Fibroblast of villous mesenchyme (primary cell): ENCODE results near the gene QDPR. TPM values are rescaled to one million over a fixed set of nuclear protein-coding genes. Genes with fewer than 3 reads are reported as not detected.

ENCODE experiments used
- DNase-seq: peaks from one replicate; pipeline ENCODE4 v3.0.0-alpha.2; 2010; ENCODE audit warnings: low read depth
- H3K4me3 ChIP-seq: 2 replicates; pipeline ENCODE4 v1.5.1; 2011; ENCODE audit warnings: low read depth, mild to moderate bottlenecking, low read length
- total RNA-seq: library from RNA; depleted of rRNA; stranded (reverse); fragments of >200 nt; gene quantifications from 2 replicates; pipeline ENCODE4 v1.2.3, GENCODE V29; 2012
- TF ChIP-seq, protein P1 (sequence below): IDR thresholded peaks from 2 replicates; pipeline ENCODE4 v1.5.1; 2012; ENCODE audit warnings: low read depth, mild to moderate bottlenecking, low read length; ENCODE audit not compliant: insufficient read depth

Gene QDPR
- total RNA-seq, 1 donor, result 13.8 TPM

DNA sequence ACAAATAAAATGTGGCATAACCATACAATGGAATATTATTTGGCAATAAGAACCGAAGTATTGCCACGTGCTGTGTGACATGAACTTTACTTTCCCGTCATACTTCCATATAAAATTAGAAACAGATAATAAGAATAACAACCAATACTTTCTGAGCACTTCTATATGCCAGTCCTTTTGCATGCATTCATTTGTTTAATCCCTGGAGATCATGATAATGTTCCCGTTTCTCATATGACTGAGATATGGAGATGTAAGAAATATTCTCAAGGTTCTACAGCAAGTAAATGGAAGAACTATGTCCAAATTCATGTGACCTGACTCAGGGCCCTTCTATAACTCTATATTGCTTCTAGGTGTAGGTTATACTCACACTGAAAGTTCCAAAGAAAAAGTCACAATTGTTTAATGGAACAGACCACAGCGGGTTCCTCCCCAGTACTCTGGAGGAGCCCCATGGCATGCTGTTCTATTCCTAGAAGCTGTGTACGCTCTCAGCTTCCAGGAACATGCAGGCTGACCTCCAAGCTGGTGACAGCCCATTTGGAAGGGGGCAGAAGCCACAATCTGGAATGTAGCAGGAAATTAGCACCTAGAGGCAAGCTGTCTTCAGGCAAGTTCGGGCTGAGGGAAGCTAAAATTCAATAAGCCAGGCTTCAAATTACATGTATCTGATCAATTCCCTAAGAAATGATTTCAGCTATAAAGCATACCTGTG, 31.5 kb downstream of the QDPR start:
- H3K4me3 ChIP-seq, result no peak overlapping the region
- TF ChIP-seq, protein P1, sequence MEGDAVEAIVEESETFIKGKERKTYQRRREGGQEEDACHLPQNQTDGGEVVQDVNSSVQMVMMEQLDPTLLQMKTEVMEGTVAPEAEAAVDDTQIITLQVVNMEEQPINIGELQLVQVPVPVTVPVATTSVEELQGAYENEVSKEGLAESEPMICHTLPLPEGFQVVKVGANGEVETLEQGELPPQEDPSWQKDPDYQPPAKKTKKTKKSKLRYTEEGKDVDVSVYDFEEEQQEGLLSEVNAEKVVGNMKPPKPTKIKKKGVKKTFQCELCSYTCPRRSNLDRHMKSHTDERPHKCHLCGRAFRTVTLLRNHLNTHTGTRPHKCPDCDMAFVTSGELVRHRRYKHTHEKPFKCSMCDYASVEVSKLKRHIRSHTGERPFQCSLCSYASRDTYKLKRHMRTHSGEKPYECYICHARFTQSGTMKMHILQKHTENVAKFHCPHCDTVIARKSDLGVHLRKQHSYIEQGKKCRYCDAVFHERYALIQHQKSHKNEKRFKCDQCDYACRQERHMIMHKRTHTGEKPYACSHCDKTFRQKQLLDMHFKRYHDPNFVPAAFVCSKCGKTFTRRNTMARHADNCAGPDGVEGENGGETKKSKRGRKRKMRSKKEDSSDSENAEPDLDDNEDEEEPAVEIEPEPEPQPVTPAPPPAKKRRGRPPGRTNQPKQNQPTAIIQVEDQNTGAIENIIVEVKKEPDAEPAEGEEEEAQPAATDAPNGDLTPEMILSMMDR, result no peak
- no peak for DNase-seq

DNA sequence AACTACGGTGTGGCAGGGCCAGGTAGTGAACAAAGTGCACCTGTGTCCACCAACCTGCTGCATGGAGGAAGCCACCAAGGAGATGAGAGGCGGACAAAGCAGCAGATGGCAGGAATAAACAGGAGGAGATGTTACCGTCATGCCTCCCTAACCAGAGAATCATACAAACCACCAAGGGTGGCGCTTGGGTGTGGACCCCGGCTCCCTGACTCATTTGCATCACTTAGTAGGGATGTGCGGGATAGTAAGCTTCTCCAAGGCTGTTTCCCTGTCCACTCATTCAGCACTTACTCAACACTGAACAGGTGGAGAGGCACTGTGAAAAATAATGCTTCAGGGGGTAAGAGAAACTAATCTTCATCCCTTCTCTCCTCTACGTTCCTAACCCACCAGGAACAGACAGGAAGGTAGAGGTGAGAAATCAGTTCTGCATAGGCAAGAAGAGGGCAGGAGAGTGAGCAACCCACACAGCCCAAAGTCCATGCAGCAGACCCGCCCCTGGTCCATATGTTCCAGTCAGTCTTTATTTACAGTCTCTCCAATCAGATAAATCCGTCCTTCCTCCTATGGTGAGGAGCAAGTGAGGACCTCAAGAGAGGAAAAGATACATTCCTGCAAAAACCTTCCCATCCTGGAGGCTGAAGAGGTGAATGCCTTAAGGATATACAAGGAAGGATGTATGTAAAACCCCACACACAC, 34.0 kb downstream of the QDPR start:
- DNase-seq, result no peak
- TF ChIP-seq, protein P1, result no peak
- no peak overlapping the region for H3K4me3 ChIP-seq

DNA sequence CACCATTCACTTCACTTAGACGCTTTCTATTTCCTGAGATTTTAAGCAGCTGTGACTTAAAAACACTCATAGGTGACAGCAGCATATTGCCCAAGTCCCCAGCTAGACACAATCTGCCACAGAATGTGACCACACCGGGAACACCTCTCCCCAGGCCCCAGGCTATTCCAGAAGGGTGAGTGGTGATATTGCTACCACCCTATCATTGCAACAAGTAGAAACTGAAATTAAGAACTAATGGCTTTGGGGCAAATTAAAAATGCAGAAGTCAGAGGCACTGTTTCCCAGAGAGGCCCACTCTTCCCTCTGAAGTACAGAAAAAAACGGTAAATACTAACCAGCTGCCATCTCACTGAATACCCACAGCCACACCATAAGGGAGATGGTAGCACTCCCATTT, 35.0 kb downstream of the QDPR start:
- no peak overlapping the region for H3K4me3 ChIP-seq
- TF ChIP-seq, protein P1, result no peak
- DNase-seq, result no peak

DNA sequence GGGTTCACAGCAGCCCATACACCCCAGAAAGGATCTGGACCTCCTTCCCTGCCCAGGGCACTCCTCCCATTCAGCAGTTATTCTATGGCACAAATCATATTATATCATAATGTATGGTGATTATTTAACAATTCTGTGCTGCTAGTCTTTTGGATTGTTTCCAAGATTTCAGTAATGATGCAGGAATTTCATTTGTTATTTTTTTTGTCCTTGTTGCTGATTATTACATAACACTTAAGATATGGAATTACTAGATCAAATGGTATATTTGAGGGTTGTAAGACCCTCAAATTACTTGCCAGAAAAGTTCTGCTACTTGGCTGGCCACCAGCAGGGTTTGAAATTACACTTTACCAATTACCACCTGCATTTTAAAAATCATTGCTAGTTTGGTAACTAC, 36.4 kb downstream of the QDPR start:
- TF ChIP-seq, protein P1, result no peak
- DNase-seq, result peak; percentile 16
- H3K4me3 ChIP-seq, result no peak overlapping the region

DNA sequence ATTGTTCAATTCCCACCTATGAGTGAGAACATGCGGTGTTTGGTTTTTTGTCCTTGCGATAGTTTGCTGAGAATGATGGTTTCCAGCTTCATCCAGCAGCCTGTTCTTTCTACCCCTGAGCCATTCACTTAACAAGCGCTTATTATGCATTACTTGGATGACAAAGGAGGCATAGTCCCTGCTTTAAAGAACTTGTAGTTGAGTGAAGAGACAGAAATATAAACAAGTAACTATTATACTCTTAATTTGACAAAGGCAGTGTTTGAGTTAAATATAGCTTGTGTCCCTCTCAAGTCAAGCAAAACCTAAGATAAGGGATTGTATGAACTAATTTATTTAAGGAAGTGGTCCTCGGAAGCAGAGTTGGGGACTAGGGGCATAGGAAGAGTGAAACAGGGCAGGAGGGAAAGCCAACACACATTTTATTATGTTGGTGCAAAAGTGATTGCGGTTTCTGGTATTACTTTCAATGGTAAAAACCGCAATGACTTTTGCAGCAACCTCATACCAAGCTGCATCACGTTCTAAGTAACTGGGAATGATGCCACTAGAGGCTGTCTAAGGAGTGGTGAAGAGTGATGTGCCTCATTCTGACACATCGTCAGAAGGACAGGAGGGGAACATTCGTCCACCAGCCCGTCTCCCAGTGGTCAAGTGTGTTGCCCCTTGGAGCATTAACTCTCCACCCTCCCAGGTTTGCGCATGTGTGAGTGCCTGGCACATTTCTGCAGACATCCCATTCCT, 41.8 kb downstream of the QDPR start:
- H3K4me3 ChIP-seq, result no peak overlapping the region
- DNase-seq, result no peak
- TF ChIP-seq, protein P1, result no peak

DNA sequence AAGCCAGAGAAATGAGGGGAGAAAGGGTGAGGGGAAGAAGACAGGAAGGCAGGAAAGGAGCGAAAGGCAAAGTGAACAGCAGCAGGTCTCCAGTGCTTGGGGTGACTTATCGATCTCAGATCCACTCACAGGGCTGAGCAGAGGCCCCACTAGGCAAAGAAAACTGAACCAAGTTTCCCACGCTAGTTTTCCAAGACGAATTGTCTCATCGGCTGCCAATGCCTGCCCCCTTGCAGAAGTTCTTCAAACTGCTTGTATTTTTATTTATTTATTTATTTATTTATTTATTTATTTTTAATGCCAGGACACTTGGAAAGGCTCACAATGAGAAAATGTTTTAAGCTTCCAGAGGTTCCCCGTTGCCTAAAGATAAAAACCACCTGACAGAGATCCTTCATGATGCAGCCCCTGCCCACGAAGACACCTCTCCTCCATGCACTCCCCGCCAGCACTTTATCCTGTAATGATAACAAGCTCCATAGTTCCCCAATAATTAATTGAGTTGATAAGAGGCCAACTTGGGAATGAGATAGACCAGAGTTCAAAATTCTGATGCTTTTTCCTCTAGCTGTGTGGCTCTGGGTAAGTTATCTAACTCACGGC, 43.2 kb downstream of the QDPR start:
- no peak overlapping the region for H3K4me3 ChIP-seq
- TF ChIP-seq, protein P1, result peak; percentile 45
- DNase-seq, result peak; percentile 57
